Choroid plexus epithelial cell (primary cell): Measurements from ENCODE around the gene ZSCAN5A.

Experiments
- DNase-seq: peaks from one replicate; pipeline ENCODE4 v3.0.0-alpha.2; 2010; ENCODE audit warnings: low read depth
- H3K4me3 ChIP-seq: 2 replicates; pipeline ENCODE4 v1.5.1; 2011; ENCODE audit warnings: low read depth, mild to moderate bottlenecking, control low read depth, low read length, moderate library complexity
- CTCF ChIP-seq: conservative IDR thresholded peaks from 2 replicates; pipeline ENCODE4 v1.5.1; 2011; ENCODE audit warnings: low read depth, mild to moderate bottlenecking, control low read depth, inconsistent platforms, low read length, moderate library complexity

Gene ZSCAN5A

DNA sequence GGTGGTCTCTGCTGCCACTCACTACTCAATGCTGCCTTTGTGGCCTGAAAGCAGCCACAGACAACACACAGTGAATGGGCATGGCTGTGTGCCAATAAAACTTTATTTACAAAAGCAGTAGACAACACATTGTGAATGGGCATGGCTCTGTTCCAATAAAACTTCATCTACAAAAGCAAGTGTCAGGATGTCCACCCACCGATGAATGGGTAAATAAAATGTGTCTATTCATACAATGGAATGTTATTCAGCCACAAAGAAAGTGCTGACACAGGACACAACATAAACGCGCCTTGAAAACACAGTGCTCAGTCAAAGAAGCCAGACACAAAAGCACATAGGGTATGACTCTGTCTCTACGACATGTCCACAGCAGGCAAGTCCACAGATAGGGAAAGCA, 20.1 kb downstream of the ZSCAN5A start:
- DNase-seq, result peak; percentile 13

DNA sequence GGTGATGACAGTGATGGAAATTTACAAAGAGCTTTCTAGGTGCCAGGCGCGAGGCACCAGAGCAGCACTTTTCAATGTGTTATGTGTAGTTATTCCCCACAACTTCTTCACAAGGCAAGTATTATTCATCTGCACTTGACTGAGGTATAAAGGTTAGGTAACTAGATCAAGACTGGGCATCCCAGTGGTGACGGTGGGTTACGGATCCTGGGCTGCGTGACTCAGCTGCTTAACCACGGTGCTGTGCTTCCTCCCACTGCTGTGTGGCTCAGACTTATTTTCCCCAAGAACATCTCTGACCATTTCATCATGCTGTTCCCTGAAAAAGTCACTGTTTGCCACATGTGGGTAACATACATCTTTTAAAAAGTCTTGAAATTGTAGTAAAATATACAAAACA, 22.8 kb downstream of the ZSCAN5A start:
- no peak overlapping the region for H3K4me3 ChIP-seq
- peak; percentile 6 for DNase-seq

More for the DNA sequence above, 20.1 kb downstream of the ZSCAN5A start:
- no peak overlapping the region for H3K4me3 ChIP-seq
- no peak for TF ChIP-seq CTCF

DNA sequence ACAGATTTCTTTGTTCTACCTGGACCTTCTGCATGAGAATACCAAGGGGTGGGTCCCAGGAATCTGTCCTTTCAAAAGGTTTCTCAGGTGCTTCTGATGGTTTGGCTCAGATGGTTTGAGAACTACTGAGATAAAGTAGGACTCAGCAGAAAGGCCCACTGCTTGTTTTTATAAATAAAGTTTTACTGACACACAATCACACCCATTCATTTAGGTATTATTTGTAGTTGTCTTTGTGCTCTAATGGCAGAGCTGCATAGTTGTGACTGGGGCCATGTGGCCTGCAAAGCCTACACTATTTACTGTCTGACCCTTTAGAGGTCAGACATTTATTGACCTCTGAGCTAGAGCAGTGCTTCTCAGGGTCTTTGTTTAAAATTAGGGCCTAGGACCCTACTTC, 24.5 kb downstream of the ZSCAN5A start:
- H3K4me3 ChIP-seq, result no peak overlapping the region
- no peak for DNase-seq
- no peak for TF ChIP-seq CTCF

More for the DNA sequence above, 22.8 kb downstream of the ZSCAN5A start:
- no peak for TF ChIP-seq CTCF

- H3K4me3 ChIP-seq, result no peak overlapping the region
- TF ChIP-seq CTCF, result no peak
- no peak for DNase-seq
Observed at GRCh38 chr19:56284746-56285145, 29.9 kb downstream of the ZSCAN5A start.

DNA sequence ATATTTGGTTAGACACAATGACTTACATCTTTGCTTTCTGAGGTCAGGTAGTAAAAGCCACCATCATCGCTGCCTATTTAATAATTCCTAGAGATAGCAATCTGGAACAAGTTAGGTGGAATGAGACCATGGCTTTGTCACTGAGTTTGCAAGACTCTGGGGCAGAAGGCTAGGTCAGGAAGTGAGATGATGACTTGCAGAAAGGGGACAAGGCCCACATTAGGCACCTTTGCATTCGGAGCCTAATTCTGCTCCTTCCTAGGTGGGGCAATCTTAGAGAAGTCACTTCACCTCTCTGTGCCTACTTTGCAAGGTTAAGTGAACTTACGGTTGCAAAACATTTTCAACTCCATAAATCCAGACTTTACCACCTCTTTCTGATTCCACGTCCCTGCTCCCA, 31.8 kb downstream of the ZSCAN5A start:
- DNase-seq, result no peak
- no peak for TF ChIP-seq CTCF

GRCh38 chr19:56273563-56274117, 41.0 kb downstream of the ZSCAN5A start:
- DNase-seq, result peak; percentile 20
- no peak for TF ChIP-seq CTCF
- H3K4me3 ChIP-seq, result no peak overlapping the region

More for the DNA sequence above, 31.8 kb downstream of the ZSCAN5A start:
- H3K4me3 ChIP-seq, result no peak overlapping the region

GRCh38 chr19:56272161-56272798, 42.4 kb downstream of the ZSCAN5A start, which contains the start of gene EDDM13:
EDDM13 (plus strand) TSS chr19:56272748; CDS start chr19:56272835, 87 bp downstream.
- no peak for DNase-seq
- no peak for TF ChIP-seq CTCF
- H3K4me3 ChIP-seq, result no peak within 1 kb of the TSS
